ENCODE measurements around the gene UBE4B. TPM values are rescaled to one million over a fixed set of nuclear protein-coding genes. Genes with fewer than 3 reads are reported as not detected.
"Not testable (repeated sequence)": the region's sequence is repeated elsewhere in the genome, so short reads cannot be mapped to it uniquely, and the experiment has no call there.

Gene UBE4B
- total RNA-seq, 2 donors from 2014 or later: 42.9 to 47.8 TPM

DNA sequence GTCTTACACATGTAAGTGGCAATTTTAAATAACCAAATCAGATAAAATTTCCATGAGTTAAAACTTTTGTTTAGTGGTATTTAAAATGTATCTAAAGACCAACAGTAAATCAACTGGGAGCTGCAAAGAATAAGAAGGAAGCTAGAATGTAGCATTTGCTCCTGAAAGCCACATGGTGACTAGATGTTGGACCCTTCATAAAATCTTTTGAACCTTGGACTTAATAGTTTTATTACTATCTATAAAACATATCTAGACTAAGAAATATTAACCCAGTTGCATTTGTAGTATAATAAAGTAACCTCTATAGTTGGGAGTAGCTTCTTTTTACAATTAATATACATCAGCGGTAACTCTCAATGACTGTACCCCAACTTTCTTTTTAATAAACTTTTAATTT lies 72.1 kb downstream of the UBE4B start:
- intact Hi-C loops (cut with DNase I): no loop called here
- ATAC-seq: no peak
- no peak for DNase-seq

DNA sequence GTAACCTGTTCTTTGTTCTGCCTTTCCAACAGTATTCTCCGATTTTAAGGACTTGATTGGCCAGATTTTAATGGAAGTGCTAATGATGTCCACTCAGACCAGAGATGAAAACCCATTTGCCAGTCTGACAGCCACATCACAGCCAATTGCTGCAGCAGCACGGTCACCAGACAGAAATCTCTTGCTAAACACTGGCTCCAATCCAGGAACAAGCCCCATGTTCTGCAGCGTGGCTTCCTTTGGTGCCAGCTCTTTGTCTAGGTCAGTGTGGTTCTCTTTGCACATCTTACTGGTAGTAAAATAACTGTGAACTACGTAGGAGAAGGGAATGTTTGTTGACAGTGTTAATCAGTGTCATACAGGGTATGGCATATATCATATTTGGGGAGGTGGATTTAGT lies 72.7 kb downstream of the UBE4B start:
- peak in 1 of 2 donors; percentile 44 for ATAC-seq
- intact Hi-C loops (cut with DNase I): no loop called here

DNA sequence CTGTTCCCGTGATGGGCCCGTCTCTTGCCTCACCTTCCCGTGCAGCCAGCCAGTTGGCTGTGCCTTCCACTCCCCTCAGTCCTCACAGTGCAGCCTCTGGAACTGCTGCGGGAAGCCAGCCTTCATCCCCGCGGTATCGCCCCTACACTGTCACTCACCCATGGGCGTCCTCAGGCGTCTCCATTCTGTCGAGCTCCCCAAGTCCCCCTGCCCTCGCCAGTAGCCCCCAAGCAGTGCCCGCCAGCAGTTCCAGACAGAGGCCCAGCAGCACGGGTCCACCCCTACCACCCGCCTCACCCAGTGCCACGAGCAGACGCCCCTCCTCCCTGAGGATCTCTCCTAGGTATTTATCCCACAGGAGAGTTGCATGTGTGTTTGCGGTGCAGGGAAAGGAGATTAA lies 73.5 kb downstream of the UBE4B start:
- no peak for ATAC-seq
- DNase-seq: no peak
- intact Hi-C loops (cut with DNase I): no loop called here

More for the DNA sequence above, 72.7 kb downstream of the UBE4B start:
- DNase-seq: no peak

DNA sequence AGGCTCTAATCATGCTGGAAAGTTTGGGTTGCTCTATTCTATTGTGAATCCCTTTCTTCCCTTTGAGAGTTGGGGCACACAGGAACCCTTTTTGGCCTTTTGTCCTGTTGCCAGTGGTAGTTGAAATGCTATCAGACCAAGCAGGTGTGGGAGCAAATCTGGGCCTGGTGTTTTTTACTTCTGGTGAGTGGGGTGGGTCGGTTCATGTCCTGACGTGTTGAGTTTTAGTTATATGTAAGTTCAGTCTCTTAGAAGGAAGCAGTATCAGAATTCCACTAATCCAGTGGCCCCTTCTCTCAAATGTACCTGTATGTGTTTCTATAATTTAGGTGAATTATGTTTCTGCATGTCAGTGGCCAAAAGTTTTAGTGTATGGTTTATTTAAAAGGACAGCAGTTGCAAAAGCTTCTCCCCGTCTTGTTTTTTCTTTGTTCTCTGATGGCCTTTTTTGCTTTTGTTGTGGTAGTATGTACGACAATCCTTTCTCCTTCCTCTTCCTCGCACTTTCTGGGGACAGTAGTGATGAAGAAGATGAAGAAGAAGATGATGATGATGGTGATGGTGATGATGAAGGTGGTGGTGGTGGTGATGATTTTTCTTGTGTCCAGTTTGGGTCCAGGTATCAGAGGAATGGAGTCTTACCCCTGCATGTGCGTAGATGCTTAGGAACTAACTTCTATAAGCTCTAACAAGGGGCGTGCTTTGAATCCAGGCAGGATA lies 74.2 kb downstream of the UBE4B start:
- ATAC-seq: no peak
- no peak for DNase-seq
- intact Hi-C loops (cut with DNase I): no loop called here

DNA sequence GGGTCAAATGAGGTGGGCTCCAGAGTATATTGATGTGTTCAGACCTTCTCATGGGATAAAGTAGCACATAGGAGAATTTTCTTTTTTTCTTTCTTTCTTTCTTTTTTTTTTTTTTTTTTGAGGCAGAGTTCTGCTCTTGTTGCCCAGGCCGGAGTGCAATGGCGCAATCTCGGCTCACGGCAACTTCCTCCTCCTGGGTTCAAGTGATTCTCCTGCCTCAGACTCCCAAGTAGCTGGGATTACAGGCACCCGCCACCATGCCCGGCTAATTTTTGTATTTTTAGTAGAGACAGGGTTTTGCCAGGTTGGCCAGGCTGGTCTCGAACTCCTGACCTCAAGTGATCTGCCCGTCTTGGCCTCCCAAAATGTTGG lies 74.7 kb downstream of the UBE4B start:
- ATAC-seq; intact Hi-C loops (cut with DNase I); DNase-seq: not testable (repeated sequence)

GRCh38 chr1:10108134-10108663 lies 75.4 kb downstream of the UBE4B start:
- intact Hi-C loops (cut with DNase I): no loop called here
- DNase-seq (no peak), ATAC-seq (peak; percentile 67 to 69)

- DNase-seq (no peak), ATAC-seq (peak; percentile 74 to 90)
- intact Hi-C loops (cut with DNase I): no loop called here
Observed at GRCh38 chr1:10108948-10109708, 76.4 kb downstream of the UBE4B start.

DNA sequence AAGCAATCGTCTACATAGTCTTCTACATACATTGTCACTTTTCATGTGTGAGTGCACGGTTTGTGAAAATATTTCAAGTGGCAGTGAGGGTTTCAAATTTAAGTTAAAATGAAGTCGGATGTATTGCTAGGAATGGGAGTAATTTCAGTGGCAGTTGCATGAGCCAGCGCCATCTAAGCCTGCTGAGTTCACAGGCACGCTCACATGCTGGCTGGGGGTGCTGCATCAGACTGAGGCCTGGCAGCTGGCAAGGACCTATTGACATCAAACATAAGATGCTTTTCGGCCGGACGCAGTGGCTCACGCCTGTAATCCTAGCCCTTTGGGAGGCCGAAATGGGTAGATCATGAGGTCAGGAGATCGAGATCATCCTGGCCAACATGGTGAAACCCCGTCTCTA lies 80.7 kb downstream of the UBE4B start:
- DNase-seq (no peak), ATAC-seq (no peak)
- intact Hi-C loops (cut with DNase I): no loop called here

DNA sequence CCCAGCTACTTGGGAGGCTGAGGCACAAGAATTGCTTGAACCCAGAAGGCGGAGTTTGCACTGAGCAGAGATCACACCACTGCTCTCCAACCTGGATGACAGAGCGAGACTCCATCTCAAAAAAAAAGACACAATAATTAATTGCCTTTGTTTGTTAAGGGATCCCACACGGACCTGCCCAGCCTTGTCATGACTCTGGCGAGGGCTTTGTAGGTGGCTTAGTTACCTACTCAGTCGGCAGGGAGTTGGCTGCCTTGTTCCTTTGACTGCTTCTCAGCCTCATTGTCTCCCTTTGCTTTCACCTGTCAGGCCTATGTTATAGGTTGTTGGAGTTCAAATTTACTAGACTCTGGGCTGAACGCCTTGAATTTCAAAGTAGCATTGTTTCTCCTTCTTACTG lies 82.0 kb downstream of the UBE4B start:
- ATAC-seq (no peak), DNase-seq (no peak)
- intact Hi-C loops (cut with DNase I): no loop called here

GRCh38 chr1:10117132-10117531 lies 84.4 kb downstream of the UBE4B start:
- ATAC-seq (no peak), DNase-seq (no peak)
- intact Hi-C loops (cut with DNase I): no loop called here

DNA sequence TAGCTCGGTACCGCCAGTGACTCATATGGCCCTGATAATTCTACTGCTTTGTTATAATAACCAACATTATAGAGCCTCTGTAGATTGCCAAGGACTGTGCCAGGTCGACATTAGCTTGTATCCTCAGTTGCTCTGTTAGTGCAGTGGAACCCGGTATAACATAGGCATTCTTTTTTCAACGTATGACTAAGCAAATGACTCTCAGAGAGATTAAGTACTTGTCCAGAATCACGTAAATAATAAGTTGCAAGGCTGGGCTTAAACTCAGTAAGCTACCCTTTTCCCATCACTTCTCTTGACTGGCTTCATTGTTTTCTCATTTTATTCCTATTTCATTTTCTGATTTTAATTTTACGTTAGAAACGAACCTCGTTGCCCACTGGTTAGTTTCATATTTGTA lies 85.1 kb downstream of the UBE4B start:
- DNase-seq: no peak
- intact Hi-C loops (cut with DNase I): no loop called here
- ATAC-seq: no peak

GRCh38 chr1:10121688-10122087 lies 88.9 kb downstream of the UBE4B start:
- DNase-seq (no peak), ATAC-seq (no peak)
- intact Hi-C loops (cut with DNase I): no loop called here

DNA sequence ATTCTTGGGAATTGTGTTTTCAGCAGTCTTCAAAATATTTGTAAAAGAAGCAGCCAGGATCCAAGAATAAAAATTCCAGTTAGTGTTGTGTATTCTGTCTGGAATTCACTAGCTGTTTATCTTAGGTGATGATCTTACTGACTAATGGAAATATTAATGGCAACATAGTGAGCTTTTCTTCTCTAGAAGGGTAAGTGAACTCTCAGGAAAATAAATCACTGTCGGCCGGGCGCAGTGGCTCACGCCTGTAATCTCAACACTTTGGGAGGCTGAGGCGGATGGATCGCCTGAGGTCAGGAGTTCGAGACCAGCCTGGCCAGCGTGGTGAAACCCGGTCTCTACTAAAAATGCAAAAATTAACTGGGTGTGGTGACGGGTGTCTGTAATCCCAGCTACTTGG lies 90.2 kb downstream of the UBE4B start:
- intact Hi-C loops (cut with DNase I): no loop called here
- ATAC-seq (no peak), DNase-seq (no peak)

- DNase-seq (no peak), ATAC-seq (no peak)
- intact Hi-C loops (cut with DNase I): no loop called here
Observed at GRCh38 chr1:10128101-10128765, 95.5 kb downstream of the UBE4B start.

DNA sequence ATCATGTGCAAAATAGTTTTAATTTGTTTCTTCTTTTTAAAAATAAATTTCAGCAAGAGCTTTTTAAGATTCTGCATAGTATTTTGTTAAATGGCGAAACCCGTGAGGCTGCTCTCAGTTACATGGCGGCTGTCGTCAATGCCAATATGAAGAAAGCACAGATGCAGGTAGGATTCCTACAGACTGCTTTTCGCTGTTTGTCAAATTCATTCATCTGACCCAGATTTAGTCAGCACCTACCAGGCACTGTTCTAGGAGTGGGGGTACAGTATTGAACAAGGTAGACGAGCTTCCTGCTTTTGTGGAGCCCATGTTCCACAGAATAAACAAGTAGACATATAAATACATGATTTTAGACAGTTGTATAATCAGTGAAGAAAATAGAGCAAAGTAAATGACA lies 99.6 kb downstream of the UBE4B start:
- no peak for ATAC-seq

DNA sequence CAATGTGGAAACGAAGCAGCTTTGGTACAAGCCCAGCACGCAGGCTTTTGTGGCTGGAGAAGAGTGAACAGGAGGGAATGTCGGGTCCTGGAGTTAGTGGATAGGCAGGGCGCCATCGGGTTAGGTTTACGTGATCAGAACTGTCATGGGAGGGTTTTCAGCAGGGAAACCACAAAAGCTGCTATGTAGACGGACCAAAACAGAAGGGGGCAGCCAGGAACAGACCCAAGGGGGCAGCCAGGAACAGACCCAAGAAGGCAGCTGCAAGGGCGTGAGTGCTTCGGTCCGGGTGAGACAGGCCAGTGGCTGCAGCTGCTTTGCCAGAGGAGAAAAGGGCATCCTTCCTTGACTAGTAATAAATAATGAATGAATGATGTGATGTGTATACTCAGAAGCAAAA lies 100.1 kb downstream of the UBE4B start:
- ATAC-seq: no peak
- no peak for DNase-seq
- intact Hi-C loops (cut with DNase I): no loop called here

More for the DNA sequence above, 99.6 kb downstream of the UBE4B start:
- no peak for DNase-seq
- intact Hi-C loops (cut with DNase I): no loop called here

DNA sequence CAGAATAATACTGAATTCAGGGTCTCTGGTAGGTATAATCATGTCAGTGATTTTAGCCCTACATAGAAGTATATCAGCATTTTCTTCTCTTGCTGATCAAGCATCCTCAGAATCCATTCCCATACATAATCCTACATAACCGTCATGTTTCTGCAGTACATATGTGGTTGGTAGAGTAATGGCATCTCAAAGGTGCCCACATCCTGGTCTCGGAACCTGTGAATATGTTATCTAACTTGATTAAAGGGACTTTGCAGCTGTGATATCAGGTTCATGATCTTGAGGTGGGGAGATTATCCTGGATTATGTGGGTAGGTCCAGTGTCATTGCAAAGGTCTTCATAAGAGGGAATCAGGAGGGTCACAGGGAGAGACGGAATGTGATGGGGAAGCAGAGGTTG lies 108.2 kb downstream of the UBE4B start:
- ATAC-seq (no peak), DNase-seq (no peak)
- intact Hi-C loops (cut with DNase I): no loop called here

- ATAC-seq: no peak
- DNase-seq: no peak
- intact Hi-C loops (cut with DNase I): no loop called here
Observed at GRCh38 chr1:10143961-10144485, 111.3 kb downstream of the UBE4B start.

GRCh38 chr1:10146391-10146790 lies 113.6 kb downstream of the UBE4B start:
- intact Hi-C loops (cut with DNase I): no loop called here
- no peak for ATAC-seq
- DNase-seq: no peak

- no peak for ATAC-seq
- intact Hi-C loops (cut with DNase I): no loop called here
- DNase-seq: no peak
Observed at GRCh38 chr1:10149231-10149630, 116.5 kb downstream of the UBE4B start.

All from left cardiac atrium (tissue), 4 donors.